HepG2 (cell line): ENCODE results near the gene TMEM108.

Experiments
- ARNTL ChIP-seq: sonication (generic); formaldehyde crosslinking; IDR thresholded peaks from 2 replicates; pipeline ENCODE4 v1.4.0; 2020; ENCODE audit warnings: mild to moderate bottlenecking, missing genetic modification reagents
- ATF3 ChIP-seq: sonication (generic); formaldehyde crosslinking; IDR thresholded peaks from 2 replicates; pipeline ENCODE4 v1.4.0; 2020; ENCODE audit warnings: missing genetic modification reagents
- CTCF ChIP-seq: sonication (generic); formaldehyde crosslinking; IDR thresholded peaks from 2 replicates; pipeline ENCODE4 v1.5.0; 2020; ENCODE audit warnings: mild to moderate bottlenecking, missing genetic modification reagents, moderate library complexity
- TGIF2 ChIP-seq: IDR thresholded peaks from 2 replicates; pipeline ENCODE4 v1.6.1; 2016; ENCODE audit warnings: control low read depth, missing compliant biosample characterization

- TF ChIP-seq CTCF (CRISPR knock-in tag) (no peak), TGIF2 (CRISPR knock-in tag) (no peak), ATF3 (CRISPR knock-in tag) (no peak), ARNTL (CRISPR knock-in tag) (no peak)
Measured at GRCh38 chr3:133394561-133395311, 356.5 kb downstream of the TMEM108 start.
